Tibial nerve (tissue), 4 donors: ENCODE results near the gene DNAJC1. TPM values are rescaled to one million over a fixed set of nuclear protein-coding genes. Genes with fewer than 3 reads are reported as not detected.

Experiments used
- DNase-seq, 2 donors: peaks; one replicate each; pipeline ENCODE4 v3.0.0-alpha.2; 2019; ENCODE audit warnings: low spot score in 2 of 2
- H3K27ac ChIP-seq, 4 donors: fragments of 200-600 bp; sonication (generic) in 3 of 4; one replicate each; pipeline ENCODE4 v1.5.1; 2017 to 2019; ENCODE audit warnings: mild to moderate bottlenecking in 1 of 4
- H3K27me3 ChIP-seq, 2 donors: fragments of 200-600 bp; sonication (generic) in 1 of 2; one replicate each; pipeline versions ENCODE4 v1.5.1 to v1.6.0; 2017 to 2019
- H3K36me3 ChIP-seq, 3 donors: fragments of 200-600 bp; sonication (generic); one replicate each; pipeline ENCODE4 v1.5.1; 2018 to 2019
- H3K4me1 ChIP-seq, 4 donors: fragments of 200-600 bp; sonication (generic) in 3 of 4; one replicate each; pipeline ENCODE4 v1.5.1; 2017 to 2019
- H3K4me3 ChIP-seq, 4 donors: fragments of 200-600 bp; sonication (generic) in 3 of 4; one replicate each; pipeline ENCODE4 v1.5.1; 2017 to 2019; ENCODE audit warnings: mild to moderate bottlenecking in 1 of 4, moderate library complexity in 1 of 4
- H3K9me3 ChIP-seq, 4 donors: fragments of 200-600 bp; sonication (generic) in 3 of 4; one replicate each; pipeline ENCODE4 v1.5.1; 2017 to 2019
- CTCF ChIP-seq, 5 experiments: fragments of 200-600 bp in 3 of 5; fragments of 450-650 bp in 2 of 5; sonication (generic) in 3 of 5; IDR thresholded peaks; one replicate each; pipeline ENCODE4 v1.5.1; 2016 to 2019; ENCODE audit warnings: antibody characterized with exemption in 5 of 5, mild to moderate bottlenecking in 3 of 5, moderate library complexity in 2 of 5
- EP300 ChIP-seq, 2 donors: sonication (generic); formaldehyde crosslinking; IDR thresholded peaks; one replicate each; pipeline ENCODE4 v1.6.1; 2017; ENCODE audit warnings: antibody characterized with exemption in 2 of 2, mild to moderate bottlenecking in 1 of 2
- POLR2A ChIP-seq, 2 donors: fragments of 450-650 bp; IDR thresholded peaks; one replicate each; pipeline ENCODE4 v1.6.1; 2017; ENCODE audit warnings: antibody characterized with exemption in 2 of 2, mild to moderate bottlenecking in 2 of 2, moderate library complexity in 2 of 2
- WGBS, 2 donors: methylation state at CpG; one replicate each; pipeline ENCODE4 v1.1.5; 2018; 5-methylcytosine and 5-hydroxymethylcytosine counted together
- small RNA-seq: library from RNA; depleted of rRNA; stranded (forward); fragments of <200 nt; gene quantifications from one replicate; pipeline ENCODE3, GENCODE V24; 2016
- total RNA-seq, 4 donors: library from RNA; depleted of rRNA; stranded (reverse); fragments of >200 nt; gene quantifications; one replicate each; pipeline ENCODE4 v1.1.0, GENCODE V29; 2016

DNAJC1 gene
- total RNA-seq, 4 donors from 2014 or later, result 71.7 to 112 (median 82.9) TPM

- peaks cover 0 to 5% (median 0%) of the 10 kb centered on the region in 4 donors for H3K4me1 ChIP-seq
- 37 to 38% methylated on average over 2 of the region's 2 CpGs for WGBS, 2 donors
Measured at GRCh38 chr10:21715531-21716195, 287.9 kb downstream of the DNAJC1 start.

GRCh38 chr10:21712975-21713374, 290.6 kb downstream of the DNAJC1 start:
- DNase-seq, result no peak
- WGBS, 2 donors, result 90 to 92% methylated on average over 4 of the region's 4 CpGs

More at GRCh38 chr10:21715531-21716195, 287.9 kb downstream of the DNAJC1 start:
- no peak overlapping the region for H3K4me3 ChIP-seq
- no peak for DNase-seq
- no peaks in the 10 kb centered on the region for H3K27me3 ChIP-seq
- no peak for TF ChIP-seq CTCF (IDR thresholded peaks at IDR 0.05)
- TF ChIP-seq POLR2A (IDR thresholded peaks at IDR 0.05), result no peak
- no peak for TF ChIP-seq EP300 (IDR thresholded peaks at IDR 0.05)
- H3K36me3 ChIP-seq, result peaks cover 0 to 39% (median 0%) of the 10 kb centered on the region in 3 donors
- H3K27ac ChIP-seq, result no peak overlapping the region
- H3K9me3 ChIP-seq, result no peaks in the 10 kb centered on the region

GRCh38 chr10:21707498-21707897, 296.0 kb downstream of the DNAJC1 start:
- Histone ChIP-seq H3K4me3 (no peak overlapping the region), H3K4me1 (no peaks in the 10 kb centered on the region), H3K9me3 (no peaks in the 10 kb centered on the region), H3K36me3 (peaks cover 0 to 12% (median 0%) of the 10 kb centered on the region in 3 donors), H3K27ac (no peak overlapping the region), H3K27me3 (no peaks in the 10 kb centered on the region)
- TF ChIP-seq EP300 (IDR thresholded peaks at IDR 0.05) (no peak), POLR2A (IDR thresholded peaks at IDR 0.05) (no peak), CTCF (IDR thresholded peaks at IDR 0.05) (no peak)
- no peak for DNase-seq
- 87 to 89% methylated on average over 3 of the region's 3 CpGs for WGBS, 2 donors

More at GRCh38 chr10:21712975-21713374, 290.6 kb downstream of the DNAJC1 start:
- Histone ChIP-seq H3K4me3 (no peak overlapping the region), H3K4me1 (peaks cover 0 to 5% (median 0%) of the 10 kb centered on the region in 4 donors), H3K27me3 (no peaks in the 10 kb centered on the region), H3K36me3 (peaks cover 0 to 40% (median 0%) of the 10 kb centered on the region in 3 donors), H3K9me3 (no peaks in the 10 kb centered on the region), H3K27ac (no peak overlapping the region)
- TF ChIP-seq POLR2A (IDR thresholded peaks at IDR 0.05) (no peak), CTCF (IDR thresholded peaks at IDR 0.05) (no peak), EP300 (IDR thresholded peaks at IDR 0.05) (no peak)

Small RNA genes within 50 kb of the gene (small RNA-seq; reads per million reads assigned to genes)
- gene RN7SKP219 (not detected), gene RN7SKP37 (not detected)

Other genes starting within 250 kb of the DNAJC1 start
- gene EBLN1, start 214.3 kb upstream of the DNAJC1 start, total RNA-seq, result not detected